K562 (cell line): ENCODE results near the gene ZNRD2.

ENCODE experiments used
- CCAR2 ChIP-seq: fragments of 200-400 bp; formaldehyde crosslinking; IDR thresholded peaks from 2 replicates; pipeline ENCODE4 v1.6.1; 2017; ENCODE audit warnings: mild to moderate bottlenecking, low read depth, low read length
- E2F6 ChIP-seq, 2 experiments: IDR thresholded peaks; 2 replicates each; pipeline ENCODE4 v1.6.1; 2011; ENCODE audit warnings: borderline replicate concordance in 1 of 2, control low read depth in 1 of 2, low read depth in 1 of 2, low read length in 1 of 2, mild to moderate bottlenecking in 1 of 2, mixed read lengths in 1 of 2, moderate library complexity in 1 of 2; ENCODE audit not compliant: insufficient read depth in 1 of 2, insufficient read length in 1 of 2, poor library complexity in 1 of 2, severe bottlenecking in 1 of 2; ENCODE audit errors: extremely low read depth in 1 of 2
- IRF9 ChIP-seq: fragments of 450-650 bp; IDR thresholded peaks from 2 replicates; pipeline ENCODE4 v1.6.1; 2016; ENCODE audit warnings: missing biosample characterization, missing genetic modification characterization
- NR2F6 ChIP-seq: fragments of 450-650 bp; formaldehyde crosslinking; IDR thresholded peaks from 2 replicates; pipeline ENCODE4 v1.4.0; 2020; ENCODE audit warnings: mild to moderate bottlenecking
- POLR2A ChIP-seq: fragments of 450-650 bp; conservative IDR thresholded peaks from 2 replicates; pipeline ENCODE4 v1.6.1; 2016
- POU5F1 ChIP-seq: fragments of 150-350 bp; IDR thresholded peaks from 2 replicates; pipeline ENCODE4 v1.6.1; 2014; ENCODE audit warnings: borderline replicate concordance, low read length, low read depth, mild to moderate bottlenecking; ENCODE audit not compliant: partially characterized antibody
- SIRT6 ChIP-seq: IDR thresholded peaks from one replicate; pipeline ENCODE4 v1.6.1; 2012; ENCODE audit warnings: low read depth, mild to moderate bottlenecking, control low read depth, inconsistent platforms, low read length, moderate library complexity
- ZBTB26 ChIP-seq: fragments of 450-650 bp; formaldehyde crosslinking; IDR thresholded peaks from 2 replicates; pipeline ENCODE4 v1.4.0; 2022; ENCODE audit warnings: missing genetic modification characterization
- ZBTB7A ChIP-seq: IDR thresholded peaks from 2 replicates; pipeline ENCODE4 v1.6.1; 2011; ENCODE audit warnings: low read depth, mild to moderate bottlenecking, low read length, moderate library complexity, borderline replicate concordance; ENCODE audit not compliant: control insufficient read depth

GRCh38 chr11:65571940-65572339 is 1.7 kb downstream of the ZNRD2 start:
- TF ChIP-seq CCAR2 (no peak), POLR2A (no peak), NR2F6 (CRISPR knock-in tag) (no peak), E2F6 (IDR thresholded peaks at IDR 0.05; ENCODE audit: borderline replicate concordance in 1 of 2, extremely low read depth in 1 of 2, insufficient read depth in 1 of 2, insufficient read length in 1 of 2, low read depth in 1 of 2, low read length in 1 of 2, poor library complexity in 1 of 2, severe bottlenecking in 1 of 2) (no peak), ZBTB7A (no peak), POU5F1 (no peak), IRF9 (tag) (no peak), ZBTB26 (no peak), SIRT6 (no peak)
